ENCODE measurements around the gene TARBP1.
"Not testable (repeated sequence)": the region's sequence is repeated elsewhere in the genome, so short reads cannot be mapped to it uniquely, and the experiment has no call there.

The TARBP1 gene

DNA sequence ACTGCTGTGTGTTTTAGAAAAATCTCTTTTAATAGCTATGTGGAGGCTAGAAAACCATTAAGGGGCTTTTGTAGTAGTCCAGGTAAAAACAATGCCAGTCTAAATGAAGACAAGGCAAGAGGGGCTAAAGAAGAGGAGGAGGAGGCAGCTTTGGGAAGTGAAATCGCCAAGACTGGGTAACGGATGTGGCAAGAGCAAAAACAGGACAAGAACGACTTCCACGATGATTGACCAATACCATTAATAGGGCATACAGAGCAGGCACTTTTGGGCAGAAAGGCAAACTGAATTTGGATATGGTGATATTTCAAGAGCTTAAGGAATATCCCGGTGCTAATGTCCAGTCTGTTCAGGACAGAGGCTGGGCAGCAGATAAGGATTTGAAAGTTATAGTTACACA lies 83.7 kb downstream of the TARBP1 start:
- peaks cover 6% of the 10 kb centered on the region for H3K36me3 ChIP-seq (ENCODE audit: control insufficient read depth, insufficient read depth, low read length)
- no peak for DNase-seq (ENCODE audit: extremely low read depth, insufficient read length)
- no peak overlapping the region for H3K4me3 ChIP-seq (replicated peaks; ENCODE audit: low read depth, low read length)
- no peaks in the 10 kb centered on the region for H3K27me3 ChIP-seq (replicated peaks; ENCODE audit: control insufficient read depth, insufficient read depth, low read length)
- TF ChIP-seq, protein P1, sequence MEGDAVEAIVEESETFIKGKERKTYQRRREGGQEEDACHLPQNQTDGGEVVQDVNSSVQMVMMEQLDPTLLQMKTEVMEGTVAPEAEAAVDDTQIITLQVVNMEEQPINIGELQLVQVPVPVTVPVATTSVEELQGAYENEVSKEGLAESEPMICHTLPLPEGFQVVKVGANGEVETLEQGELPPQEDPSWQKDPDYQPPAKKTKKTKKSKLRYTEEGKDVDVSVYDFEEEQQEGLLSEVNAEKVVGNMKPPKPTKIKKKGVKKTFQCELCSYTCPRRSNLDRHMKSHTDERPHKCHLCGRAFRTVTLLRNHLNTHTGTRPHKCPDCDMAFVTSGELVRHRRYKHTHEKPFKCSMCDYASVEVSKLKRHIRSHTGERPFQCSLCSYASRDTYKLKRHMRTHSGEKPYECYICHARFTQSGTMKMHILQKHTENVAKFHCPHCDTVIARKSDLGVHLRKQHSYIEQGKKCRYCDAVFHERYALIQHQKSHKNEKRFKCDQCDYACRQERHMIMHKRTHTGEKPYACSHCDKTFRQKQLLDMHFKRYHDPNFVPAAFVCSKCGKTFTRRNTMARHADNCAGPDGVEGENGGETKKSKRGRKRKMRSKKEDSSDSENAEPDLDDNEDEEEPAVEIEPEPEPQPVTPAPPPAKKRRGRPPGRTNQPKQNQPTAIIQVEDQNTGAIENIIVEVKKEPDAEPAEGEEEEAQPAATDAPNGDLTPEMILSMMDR (IDR thresholded peaks at IDR 0.05; ENCODE audit: insufficient read depth, low read length, poor library complexity, severe bottlenecking): no peak

GRCh38 chr1:234393190-234393589 lies 85.8 kb downstream of the TARBP1 start:
- no peak for DNase-seq (ENCODE audit: extremely low read depth, insufficient read length)
- Histone ChIP-seq H3K4me3 (replicated peaks; ENCODE audit: low read depth, low read length) (no peak overlapping the region), H3K36me3 (ENCODE audit: control insufficient read depth, insufficient read depth, low read length) (peaks cover 6% of the 10 kb centered on the region), H3K27me3 (replicated peaks; ENCODE audit: control insufficient read depth, insufficient read depth, low read length) (no peaks in the 10 kb centered on the region)
- TF ChIP-seq, protein P1 (IDR thresholded peaks at IDR 0.05; ENCODE audit: insufficient read depth, low read length, poor library complexity, severe bottlenecking): peak; percentile 11

DNA sequence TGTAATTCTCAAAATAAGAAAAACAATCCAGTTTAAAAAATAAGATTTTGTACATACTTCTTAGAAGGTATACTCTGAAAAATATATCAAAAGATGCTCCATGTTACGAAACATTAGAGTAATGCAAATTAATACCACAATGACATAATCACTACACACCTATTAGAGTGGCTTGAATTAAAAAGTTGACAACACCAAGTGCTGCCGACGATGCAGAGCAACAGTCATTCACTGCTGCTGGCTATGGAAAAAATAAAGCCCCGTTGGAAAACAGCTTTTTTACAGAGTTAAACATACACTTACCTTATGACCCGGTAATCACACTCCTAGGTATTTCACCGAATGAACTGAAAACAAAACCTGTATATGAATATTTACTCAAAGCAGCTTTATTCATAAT lies 90.9 kb downstream of the TARBP1 start:
- TF ChIP-seq, protein P1 (IDR thresholded peaks at IDR 0.05; ENCODE audit: insufficient read depth, low read length, poor library complexity, severe bottlenecking): no peak

DNA sequence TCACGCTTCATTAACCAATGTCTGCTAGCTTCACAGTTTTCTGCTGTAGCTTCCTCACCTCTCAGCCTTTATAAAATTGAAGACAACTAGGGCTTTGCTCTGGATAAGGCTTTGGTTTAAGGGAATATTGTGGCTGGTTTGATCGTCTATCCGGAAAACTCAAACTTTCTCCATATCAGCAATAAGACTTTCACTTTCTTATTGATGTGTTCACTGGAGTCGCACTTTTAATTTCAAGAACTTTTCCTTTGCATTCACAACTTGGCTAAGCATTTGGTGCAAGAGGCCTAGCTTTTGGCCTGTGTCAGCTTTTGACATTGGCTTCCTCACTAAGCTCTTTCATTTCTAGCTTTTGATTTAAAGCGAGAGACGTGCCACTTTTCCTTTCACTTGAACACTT lies 92.9 kb downstream of the TARBP1 start:
- TF ChIP-seq, protein P1 (IDR thresholded peaks at IDR 0.05; ENCODE audit: insufficient read depth, low read length, poor library complexity, severe bottlenecking): no peak
- Histone ChIP-seq H3K36me3 (ENCODE audit: control insufficient read depth, insufficient read depth, low read length) (peaks cover 5% of the 10 kb centered on the region), H3K4me3 (replicated peaks; ENCODE audit: low read depth, low read length) (no peak overlapping the region), H3K27me3 (replicated peaks; ENCODE audit: control insufficient read depth, insufficient read depth, low read length) (no peaks in the 10 kb centered on the region)
- no peak for DNase-seq (ENCODE audit: extremely low read depth, insufficient read length)

More for the DNA sequence above, 90.9 kb downstream of the TARBP1 start:
- Histone ChIP-seq H3K27me3 (replicated peaks; ENCODE audit: control insufficient read depth, insufficient read depth, low read length) (no peaks in the 10 kb centered on the region), H3K4me3 (replicated peaks; ENCODE audit: low read depth, low read length) (no peak overlapping the region), H3K36me3 (ENCODE audit: control insufficient read depth, insufficient read depth, low read length) (peaks cover 1% of the 10 kb centered on the region)
- DNase-seq (ENCODE audit: extremely low read depth, insufficient read length): no peak

DNA sequence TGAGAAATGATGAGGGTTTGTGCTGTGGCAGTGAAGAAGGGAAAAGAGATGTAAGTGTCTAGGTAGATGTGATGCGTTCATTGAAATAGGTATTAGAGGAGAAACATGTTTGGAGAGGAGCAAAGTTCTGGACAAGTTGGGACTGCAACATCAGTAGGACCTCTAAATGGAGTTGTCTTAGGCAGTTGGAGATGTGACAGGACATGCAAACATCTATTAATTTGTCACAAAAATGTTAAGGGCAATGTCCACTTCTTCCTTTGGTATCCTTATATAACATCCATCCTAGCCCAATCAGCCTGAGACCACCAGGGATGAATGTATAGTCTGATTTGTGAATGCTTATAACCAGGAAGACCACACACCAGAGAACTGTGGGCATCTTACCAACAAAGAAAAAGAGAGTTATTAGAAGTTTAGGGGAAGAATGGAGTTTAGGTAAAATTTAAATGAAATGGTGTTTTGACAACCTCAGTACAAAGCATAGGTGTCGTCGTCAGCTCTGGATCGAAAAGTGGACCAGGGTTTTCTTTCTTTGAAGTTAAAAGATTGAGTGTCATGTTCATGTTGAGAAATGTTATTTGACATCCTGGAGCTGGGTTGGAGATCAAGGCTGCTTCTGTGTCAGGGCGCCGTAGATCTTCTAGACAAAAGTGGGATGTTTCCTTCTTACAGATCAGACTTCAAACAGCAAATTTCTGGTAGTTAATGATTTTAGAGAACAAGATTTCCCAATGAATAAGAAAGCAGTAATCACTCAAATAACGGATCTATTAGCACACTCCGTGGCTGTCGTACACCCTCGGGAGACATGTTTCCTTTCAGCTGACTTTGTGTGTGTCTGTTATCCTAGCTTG lies 97.1 kb downstream of the TARBP1 start:
- DNase-seq (ENCODE audit: extremely low read depth, insufficient read length): no peak
- TF ChIP-seq, protein P1 (IDR thresholded peaks at IDR 0.05; ENCODE audit: insufficient read depth, low read length, poor library complexity, severe bottlenecking): no peak
- Histone ChIP-seq H3K27me3 (replicated peaks; ENCODE audit: control insufficient read depth, insufficient read depth, low read length) (no peaks in the 10 kb centered on the region), H3K4me3 (replicated peaks; ENCODE audit: low read depth, low read length) (no peak overlapping the region), H3K36me3 (ENCODE audit: control insufficient read depth, insufficient read depth, low read length) (peaks cover 10% of the 10 kb centered on the region)

GRCh38 chr1:234379591-234380109 lies 99.3 kb downstream of the TARBP1 start:
- peaks cover 19% of the 10 kb centered on the region for H3K36me3 ChIP-seq (ENCODE audit: control insufficient read depth, insufficient read depth, low read length)
- H3K27me3 ChIP-seq (replicated peaks; ENCODE audit: control insufficient read depth, insufficient read depth, low read length); H3K4me3 ChIP-seq (replicated peaks; ENCODE audit: low read depth, low read length); DNase-seq (ENCODE audit: extremely low read depth, insufficient read length): not testable (repeated sequence)

All from GM06990 (cell line).